ENCODE results near the gene SLX4IP. TPM values are rescaled to one million over a fixed set of nuclear protein-coding genes. Genes with fewer than 3 reads are reported as not detected.

The SLX4IP gene
- total RNA-seq, 1 donor: 4.0 TPM

DNA sequence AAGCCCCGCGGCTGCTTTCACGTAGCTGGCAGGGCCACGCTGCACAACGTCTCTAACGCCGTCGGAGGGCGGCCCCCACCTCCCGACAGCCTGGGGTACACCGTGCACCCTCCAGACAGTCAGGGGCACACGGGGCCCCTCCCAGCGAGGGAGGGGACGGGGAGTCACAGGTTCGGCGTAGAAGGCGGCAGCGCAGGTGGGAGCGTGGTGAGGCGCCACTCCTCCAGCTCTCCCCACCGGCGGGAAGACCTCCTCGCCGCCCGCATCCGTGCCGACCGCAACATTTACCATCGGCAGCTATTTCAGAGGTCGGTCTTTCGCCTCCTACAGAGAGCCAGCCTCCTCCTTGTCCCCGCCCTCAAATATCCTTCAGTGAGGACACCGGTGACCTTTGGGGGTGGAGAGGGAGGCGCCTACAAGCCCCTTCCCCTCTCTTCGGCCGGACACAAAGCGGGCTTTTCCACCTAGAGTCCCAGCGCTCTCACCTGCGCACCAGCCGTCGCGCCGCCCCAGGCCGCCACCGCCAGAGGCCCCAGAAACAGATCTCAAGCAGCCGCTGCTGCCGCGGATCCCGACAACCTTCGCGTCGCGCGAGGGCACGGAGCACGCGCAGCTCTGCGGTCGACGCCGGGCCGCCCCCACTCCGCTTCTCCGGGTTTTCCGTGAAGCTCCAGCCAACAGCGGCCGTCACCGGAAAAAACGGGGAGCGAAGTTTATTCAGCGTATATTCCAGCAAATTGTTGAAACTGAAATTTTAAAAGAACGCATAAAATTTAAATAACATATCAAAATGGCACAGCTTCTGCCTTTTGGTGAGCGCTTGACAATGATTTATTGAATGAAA lies 1.3 kb upstream of the SLX4IP start, which contains the start of gene MKKS:
MKKS (minus strand) TSS at position 600 of the 844 bp plus-strand sequence. CDS start 20,708 bp downstream, outside the sequence.
- Histone ChIP-seq H3K4me2 (ENCODE audit: insufficient read depth, low read length) (peak within 1 kb of the TSS; percentile 96), H3K27me3 (ENCODE audit: insufficient read depth, low read length) (no peaks in the 10 kb centered on the region), H3K9me3 (ENCODE audit: low read depth, low read length) (no peaks in the 10 kb centered on the region), H4K20me1 (ENCODE audit: insufficient read depth, low read length) (peaks cover 4% of the 10 kb centered on the region), H3K36me3 (ENCODE audit: insufficient read depth, low read length) (no peaks in the 10 kb centered on the region), H3K4me3 (ENCODE audit: insufficient read depth, low read length) (peak within 1 kb of the TSS; percentile 93), H2AFZ (ENCODE audit: low read length) (peak within 1 kb of the TSS; percentile 97), H3K27ac (ENCODE audit: low read depth, low read length) (peak within 1 kb of the TSS; percentile 96), H3K4me1 (ENCODE audit: insufficient read depth, low read length) (peaks cover 11% of the 10 kb centered on the region), H3K79me2 (ENCODE audit: insufficient read depth, low read length) (peaks cover 59% of the 10 kb centered on the region)
- DNase-seq (ENCODE audit: insufficient read length, low spot score, missing footprints): peak; percentile 97
- TF ChIP-seq, protein P1, sequence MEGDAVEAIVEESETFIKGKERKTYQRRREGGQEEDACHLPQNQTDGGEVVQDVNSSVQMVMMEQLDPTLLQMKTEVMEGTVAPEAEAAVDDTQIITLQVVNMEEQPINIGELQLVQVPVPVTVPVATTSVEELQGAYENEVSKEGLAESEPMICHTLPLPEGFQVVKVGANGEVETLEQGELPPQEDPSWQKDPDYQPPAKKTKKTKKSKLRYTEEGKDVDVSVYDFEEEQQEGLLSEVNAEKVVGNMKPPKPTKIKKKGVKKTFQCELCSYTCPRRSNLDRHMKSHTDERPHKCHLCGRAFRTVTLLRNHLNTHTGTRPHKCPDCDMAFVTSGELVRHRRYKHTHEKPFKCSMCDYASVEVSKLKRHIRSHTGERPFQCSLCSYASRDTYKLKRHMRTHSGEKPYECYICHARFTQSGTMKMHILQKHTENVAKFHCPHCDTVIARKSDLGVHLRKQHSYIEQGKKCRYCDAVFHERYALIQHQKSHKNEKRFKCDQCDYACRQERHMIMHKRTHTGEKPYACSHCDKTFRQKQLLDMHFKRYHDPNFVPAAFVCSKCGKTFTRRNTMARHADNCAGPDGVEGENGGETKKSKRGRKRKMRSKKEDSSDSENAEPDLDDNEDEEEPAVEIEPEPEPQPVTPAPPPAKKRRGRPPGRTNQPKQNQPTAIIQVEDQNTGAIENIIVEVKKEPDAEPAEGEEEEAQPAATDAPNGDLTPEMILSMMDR (IDR thresholded peaks at IDR 0.05; ENCODE audit: extremely low read depth, low read depth, low read length): no peak

DNA sequence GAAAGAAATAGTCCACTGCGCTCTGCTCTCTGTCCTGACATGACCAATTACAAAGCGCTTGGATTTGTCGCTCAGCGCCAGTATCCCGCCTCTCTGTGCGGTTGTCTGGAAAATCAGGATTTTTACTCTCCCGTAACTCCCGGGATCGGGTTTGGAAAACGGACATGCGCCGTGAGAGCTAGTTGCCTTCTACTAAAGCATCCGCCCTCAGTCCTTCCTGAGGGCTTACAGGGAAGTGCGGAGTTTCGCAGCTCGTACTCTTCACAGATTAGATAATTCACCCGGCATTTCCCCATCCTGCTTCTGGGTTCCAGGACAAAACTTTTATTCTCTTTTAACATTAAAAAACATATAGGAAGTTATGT lies 656 bp upstream of the SLX4IP start:
- peak overlapping the region; percentile 96 for H3K27ac ChIP-seq (ENCODE audit: low read depth, low read length)
- H3K79me2 ChIP-seq (ENCODE audit: insufficient read depth, low read length): peaks cover 53% of the 10 kb centered on the region

DNA sequence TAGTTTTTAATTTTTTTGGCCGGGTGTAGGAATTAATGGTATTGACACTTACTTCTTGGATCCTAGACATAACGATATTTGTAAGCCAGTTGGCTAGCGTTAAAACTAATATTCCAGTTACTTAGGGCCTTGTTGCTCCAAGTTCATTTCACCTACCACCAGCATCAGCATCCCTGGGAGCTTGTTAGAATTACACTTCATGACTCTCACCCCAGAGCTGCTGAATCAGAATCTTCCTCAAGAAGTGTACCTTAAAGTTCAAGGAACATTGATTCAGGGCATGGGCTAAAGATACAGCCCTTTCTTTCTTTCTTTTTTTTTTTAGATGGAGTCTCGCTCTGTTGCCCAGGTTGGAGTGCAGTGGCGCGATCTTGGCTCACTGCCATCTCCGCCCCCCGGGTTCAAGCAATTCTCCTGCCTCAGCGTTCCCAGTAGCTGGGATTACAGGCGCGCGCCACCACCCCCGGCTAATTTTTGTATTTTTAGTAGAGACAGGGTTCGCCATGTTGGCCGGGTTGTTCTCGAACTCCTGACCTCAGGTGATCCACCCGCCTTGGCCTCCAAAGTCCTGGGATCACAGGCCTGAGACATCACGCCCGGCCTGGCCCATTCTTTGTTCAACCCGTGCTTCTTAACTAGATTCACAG lies 1.1 kb downstream of the SLX4IP start:
- Histone ChIP-seq H3K4me2 (ENCODE audit: insufficient read depth, low read length) (peak overlapping the region; percentile 96), H2AFZ (ENCODE audit: low read length) (no peak overlapping the region), H3K79me2 (ENCODE audit: insufficient read depth, low read length) (peaks cover 38% of the 10 kb centered on the region), H3K36me3 (ENCODE audit: insufficient read depth, low read length) (no peaks in the 10 kb centered on the region), H3K4me1 (ENCODE audit: insufficient read depth, low read length) (peaks cover 11% of the 10 kb centered on the region), H3K27ac (ENCODE audit: low read depth, low read length) (no peak overlapping the region), H3K4me3 (ENCODE audit: insufficient read depth, low read length) (no peak overlapping the region), H4K20me1 (ENCODE audit: insufficient read depth, low read length) (no peaks in the 10 kb centered on the region), H3K9me3 (ENCODE audit: low read depth, low read length) (no peaks in the 10 kb centered on the region), H3K27me3 (ENCODE audit: insufficient read depth, low read length) (no peaks in the 10 kb centered on the region)
- DNase-seq (ENCODE audit: insufficient read length, low spot score, missing footprints): no peak
- TF ChIP-seq, protein P1 (IDR thresholded peaks at IDR 0.05; ENCODE audit: extremely low read depth, low read depth, low read length): no peak

More for the DNA sequence above, 656 bp upstream of the SLX4IP start:
- peak overlapping the region; percentile 97 for H2AFZ ChIP-seq (ENCODE audit: low read length)
- TF ChIP-seq, protein P1 (IDR thresholded peaks at IDR 0.05; ENCODE audit: extremely low read depth, low read depth, low read length): no peak
- peaks cover 2% of the 10 kb centered on the region for H4K20me1 ChIP-seq (ENCODE audit: insufficient read depth, low read length)
- H3K4me1 ChIP-seq (ENCODE audit: insufficient read depth, low read length): peaks cover 11% of the 10 kb centered on the region
- H3K4me3 ChIP-seq (ENCODE audit: insufficient read depth, low read length): peak overlapping the region; percentile 93
- no peaks in the 10 kb centered on the region for H3K9me3 ChIP-seq (ENCODE audit: low read depth, low read length)
- H3K36me3 ChIP-seq (ENCODE audit: insufficient read depth, low read length): no peaks in the 10 kb centered on the region
- H3K4me2 ChIP-seq (ENCODE audit: insufficient read depth, low read length): peak overlapping the region; percentile 96
- no peaks in the 10 kb centered on the region for H3K27me3 ChIP-seq (ENCODE audit: insufficient read depth, low read length)
- peak; percentile 87 for DNase-seq (ENCODE audit: insufficient read length, low spot score, missing footprints)

DNA sequence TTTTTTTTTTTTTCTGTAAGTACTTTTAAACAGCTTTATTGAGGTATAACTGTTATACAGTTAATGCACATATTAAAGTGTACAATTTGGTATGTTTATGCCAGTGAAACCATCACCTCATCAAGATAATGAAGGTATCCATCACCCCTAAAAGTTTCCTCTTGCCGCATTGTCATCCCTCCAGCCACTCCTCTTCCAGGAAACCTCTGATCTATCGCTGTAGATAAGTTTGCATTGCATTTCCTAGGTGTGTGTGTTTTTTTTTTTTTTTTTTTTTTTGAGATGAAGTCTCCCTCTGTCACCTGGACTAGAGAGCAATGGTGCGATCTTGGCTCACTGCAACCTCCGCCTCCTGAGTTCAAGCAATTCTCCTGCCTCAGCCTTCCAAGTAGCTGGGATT lies 3.1 kb downstream of the SLX4IP start:
- Histone ChIP-seq H3K4me1 (ENCODE audit: insufficient read depth, low read length) (peaks cover 5% of the 10 kb centered on the region), H3K36me3 (ENCODE audit: insufficient read depth, low read length) (no peaks in the 10 kb centered on the region), H3K4me2 (ENCODE audit: insufficient read depth, low read length) (no peak overlapping the region), H3K79me2 (ENCODE audit: insufficient read depth, low read length) (peaks cover 19% of the 10 kb centered on the region), H3K9me3 (ENCODE audit: low read depth, low read length) (no peaks in the 10 kb centered on the region), H2AFZ (ENCODE audit: low read length) (no peak overlapping the region), H4K20me1 (ENCODE audit: insufficient read depth, low read length) (no peaks in the 10 kb centered on the region), H3K27me3 (ENCODE audit: insufficient read depth, low read length) (no peaks in the 10 kb centered on the region), H3K4me3 (ENCODE audit: insufficient read depth, low read length) (no peak overlapping the region), H3K27ac (ENCODE audit: low read depth, low read length) (no peak overlapping the region)
- TF ChIP-seq, protein P1 (IDR thresholded peaks at IDR 0.05; ENCODE audit: extremely low read depth, low read depth, low read length): no peak
- DNase-seq (ENCODE audit: insufficient read length, low spot score, missing footprints): no peak
